IMR-90 (cell line): ENCODE data around the gene COLEC12. TPM values are rescaled to one million over a fixed set of nuclear protein-coding genes. Genes with fewer than 3 reads are reported as not detected.

Experiments used
- ATAC-seq: fragments of 200-7000 bp; cut with Tn5 transposase; 2 replicates; pipeline ENCODE4 v1.9.1; 2020; ENCODE audit warnings: low read depth, mild to moderate bottlenecking, moderate library complexity
- BruUV-seq: library from RNA; stranded (reverse); fragments of 400-500 nt; replicated peaks from 2 replicates; lab custom pipeline; 2021; lab: Mats Ljungman, UMichigan
- CTCF ChIA-PET: fragments of 300-600 bp; formaldehyde crosslinking; extraction: SDS; loops from one replicate; lab custom pipeline; 2021; ENCODE audit warnings: antibody characterized with exemption; lab: Yijun Ruan, JAX
- POLR2A ChIA-PET: fragments of 300-600 bp; sonication (Branson Sonifier 250); formaldehyde crosslinking; loops from one replicate; lab custom pipeline; 2022; ENCODE audit warnings: antibody characterized with exemption; ENCODE audit not compliant: unreplicated experiment; lab: Charles Lee
- DNase-seq: peaks from one replicate; pipeline ENCODE4 v3.0.0; 2013
- H2AFZ ChIP-seq: replicated peaks from 2 replicates; pipeline ENCODE3; 2013; ENCODE audit warnings: low read length, mild to moderate bottlenecking; ENCODE audit not compliant: poor library complexity
- H2AK5ac ChIP-seq: 2 replicates; pipeline ENCODE4 v1.6.1; 2013; ENCODE audit warnings: low read depth, low read length, inconsistent platforms
- H2AK9ac ChIP-seq: replicated peaks from 2 replicates; pipeline ENCODE3; 2013; ENCODE audit warnings: mild to moderate bottlenecking, low read depth, low read length, moderate library complexity; ENCODE audit not compliant: poor library complexity
- H2BK120ac ChIP-seq: 2 replicates; pipeline ENCODE4 v1.6.1; 2013; ENCODE audit warnings: low read depth, low read length, inconsistent platforms
- H2BK15ac ChIP-seq: 3 replicates; pipeline ENCODE4 v1.6.1; 2013; ENCODE audit warnings: low read depth, low read length, inconsistent platforms
- H2BK20ac ChIP-seq: 2 replicates; pipeline ENCODE4 v1.6.1; 2013; ENCODE audit warnings: low read depth, mild to moderate bottlenecking, inconsistent platforms, low read length, moderate library complexity
- H2BK5ac ChIP-seq: 2 replicates; pipeline ENCODE4 v1.6.1; 2013; ENCODE audit warnings: mild to moderate bottlenecking, low read depth, low read length, inconsistent platforms; ENCODE audit not compliant: poor library complexity, severe bottlenecking
- H3K14ac ChIP-seq: replicated peaks from 2 replicates; pipeline ENCODE4 v1.6.1; 2013; ENCODE audit warnings: low read depth, low read length, inconsistent platforms
- H3K18ac ChIP-seq: 2 replicates; pipeline ENCODE4 v1.6.1; 2013; ENCODE audit warnings: low read depth, low read length, control low read depth
- H3K23ac ChIP-seq: 2 replicates; pipeline ENCODE4 v1.6.1; 2013; ENCODE audit warnings: low read depth, low read length, inconsistent platforms
- H3K27ac ChIP-seq: 2 replicates; pipeline ENCODE4 v1.5.1; 2013; ENCODE audit warnings: mild to moderate bottlenecking, control low read depth, low read length; ENCODE audit not compliant: insufficient read depth
- H3K27me3 ChIP-seq: 2 replicates; pipeline ENCODE4 v1.6.1; 2013; ENCODE audit warnings: low read length; ENCODE audit not compliant: control insufficient read depth, insufficient read depth
- H3K36me3 ChIP-seq: 2 replicates; pipeline ENCODE4 v1.6.1; 2013; ENCODE audit warnings: low read length, mixed read lengths; ENCODE audit not compliant: control insufficient read depth, insufficient read depth
- H3K4ac ChIP-seq: 2 replicates; pipeline ENCODE4 v1.6.1; 2013; ENCODE audit warnings: low read depth, low read length, inconsistent platforms
- H3K4me1 ChIP-seq: 2 replicates; pipeline ENCODE4 v1.6.1; 2013; ENCODE audit warnings: low read length, mixed read lengths; ENCODE audit not compliant: control insufficient read depth, insufficient read depth
- H3K4me2 ChIP-seq: 2 replicates; pipeline ENCODE4 v1.6.1; 2013; ENCODE audit warnings: low read depth, mild to moderate bottlenecking, control low read depth, low read length, moderate library complexity
- H3K4me3 ChIP-seq: 2 replicates; pipeline ENCODE4 v1.5.1; 2013; ENCODE audit warnings: low read depth, mild to moderate bottlenecking, control low read depth, low read length, moderate library complexity; ENCODE audit not compliant: insufficient read depth
- H3K56ac ChIP-seq: 2 replicates; pipeline ENCODE4 v1.6.1; 2013; ENCODE audit warnings: low read length, inconsistent platforms; ENCODE audit not compliant: insufficient read depth; ENCODE audit errors: extremely low read depth
- H3K79me1 ChIP-seq, 2 experiments: 2 replicates each; pipeline ENCODE4 v1.6.1; 2013; ENCODE audit warnings: low read length in 2 of 2, inconsistent platforms in 1 of 2, low read depth in 1 of 2
- H3K9ac ChIP-seq: 2 replicates; pipeline ENCODE4 v1.6.1; 2013; ENCODE audit warnings: low read depth, low read length, control low read depth
- H3K9me1 ChIP-seq: 2 replicates; pipeline ENCODE4 v1.6.1; 2013; ENCODE audit warnings: low read length, inconsistent platforms; ENCODE audit not compliant: insufficient read depth
- H3K9me3 ChIP-seq: 2 replicates; pipeline ENCODE4 v1.6.1; 2013; ENCODE audit warnings: low read length; ENCODE audit not compliant: control insufficient read depth, insufficient read depth
- H4K20me1 ChIP-seq: 2 replicates; pipeline ENCODE4 v1.6.1; 2013; ENCODE audit warnings: low read length, inconsistent platforms; ENCODE audit not compliant: insufficient read depth
- H4K5ac ChIP-seq: 2 replicates; pipeline ENCODE4 v1.6.1; 2013; ENCODE audit warnings: mild to moderate bottlenecking, low read depth, low read length, control low read depth
- H4K8ac ChIP-seq, 2 experiments: 2 replicates each; pipeline ENCODE4 v1.6.1; 2013; ENCODE audit warnings: low read depth in 2 of 2, low read length in 2 of 2, control low read depth in 1 of 2, inconsistent platforms in 1 of 2
- H4K91ac ChIP-seq: 2 replicates; pipeline ENCODE4 v1.6.1; 2013; ENCODE audit warnings: low read depth, low read length, inconsistent platforms; ENCODE audit not compliant: insufficient read depth
- BHLHE40 ChIP-seq: fragments of 150-350 bp; IDR thresholded peaks from 2 replicates; pipeline ENCODE4 v1.6.1; 2016; ENCODE audit warnings: mild to moderate bottlenecking, low read depth, low read length
- CEBPB ChIP-seq: IDR thresholded peaks from 2 replicates; pipeline ENCODE4 v1.6.1; 2012; ENCODE audit warnings: low read depth, low read length, improper control_type of control experiment
- CHD1 ChIP-seq: IDR thresholded peaks from 2 replicates; pipeline ENCODE4 v1.6.1; 2012; ENCODE audit warnings: low read depth, low read length, improper control_type of control experiment
- ELK1 ChIP-seq: fragments of 150-350 bp; IDR thresholded peaks from 2 replicates; pipeline ENCODE4 v1.6.1; 2016; ENCODE audit warnings: low read depth, mild to moderate bottlenecking, low read length, moderate library complexity, borderline replicate concordance
- FOS ChIP-seq: fragments of 150-350 bp; IDR thresholded peaks from 2 replicates; pipeline ENCODE4 v1.6.1; 2016; ENCODE audit warnings: low read depth, low read length
- MAFK ChIP-seq: IDR thresholded peaks from 2 replicates; pipeline ENCODE4 v1.6.1; 2012; ENCODE audit warnings: low read depth, low read length, improper control_type of control experiment
- MAZ ChIP-seq: IDR thresholded peaks from 2 replicates; pipeline ENCODE4 v1.6.1; 2012; ENCODE audit warnings: low read depth, mild to moderate bottlenecking, low read length, improper control_type of control experiment, moderate library complexity, borderline replicate concordance
- MXI1 ChIP-seq: IDR thresholded peaks from 2 replicates; pipeline ENCODE4 v1.6.1; 2012; ENCODE audit warnings: low read depth, mild to moderate bottlenecking, low read length, moderate library complexity, borderline replicate concordance
- NFE2L2 ChIP-seq: fragments of 150-350 bp; IDR thresholded peaks from 2 replicates; pipeline ENCODE4 v1.6.1; 2016; ENCODE audit warnings: low read depth, mild to moderate bottlenecking, low read length
- RAD21 ChIP-seq: IDR thresholded peaks from 2 replicates; pipeline ENCODE4 v1.6.1; 2012; ENCODE audit warnings: low read length, improper control_type of control experiment
- RCOR1 ChIP-seq: IDR thresholded peaks from 2 replicates; pipeline ENCODE4 v1.6.1; 2012; ENCODE audit warnings: mild to moderate bottlenecking, low read length, improper control_type of control experiment; ENCODE audit not compliant: insufficient replicate concordance
- RFX5 ChIP-seq: IDR thresholded peaks from 2 replicates; pipeline ENCODE4 v1.8.0; 2012; ENCODE audit warnings: low read depth, mild to moderate bottlenecking, low read length, moderate library complexity
- SMC3 ChIP-seq: fragments of 150-350 bp; IDR thresholded peaks from 2 replicates; pipeline ENCODE4 v1.6.1; 2016; ENCODE audit warnings: low read depth, mild to moderate bottlenecking, antibody characterized with exemption, low read length, moderate library complexity
- WGBS, 2 experiments: methylation state at CpG; one replicate each; pipeline versions ENCODE4 v1.1.5 to v1.1.7; 2013; ENCODE audit warnings: missing lambda C conversion rate in 2 of 2; ENCODE audit not compliant: insufficient read length in 1 of 2; ENCODE audit errors: extremely low coverage in 2 of 2; 5-methylcytosine and 5-hydroxymethylcytosine counted together
- dilution Hi-C: fragments of 300-500 bp; cut with HindIII; formaldehyde crosslinking; loops from one replicate; pipeline ENCODE4 v1.14.3; 2018; ENCODE audit warnings: low sequenced_read_pairs; ENCODE audit not compliant: unreplicated experiment
- in situ Hi-C: fragments of 300-500 bp; cut with MboI; formaldehyde crosslinking; loops from 3 replicates; pipeline ENCODE4 v1.14.3; 2019; ENCODE audit warnings: low sequenced_read_pairs, inconsistent platforms, mixed read lengths
- intact Hi-C: fragments of 100-400 bp; cut with micrococcal nuclease; formaldehyde crosslinking; loops from 2 replicates; pipeline ENCODE4 v1.10.0; 2022
- polyA plus RNA-seq, 3 experiments: library from polyadenylated mRNA; depleted of rRNA; stranded (reverse); fragments of >200 nt; gene quantifications; 2 replicates each; pipeline ENCODE4 v1.2.3, GENCODE V29; 2012; ENCODE audit warnings: low replicate concordance in 1 of 3
- total RNA-seq: library from RNA; depleted of rRNA; stranded (reverse); fragments of >200 nt; gene quantifications from 2 replicates; pipeline ENCODE4 v1.2.3, GENCODE V29; 2012
- TF ChIP-seq, protein P1 (sequence below): conservative IDR thresholded peaks from 2 replicates; pipeline ENCODE4 v1.5.1; 2012; ENCODE audit warnings: mild to moderate bottlenecking, low read depth, low read length, improper control_type of control experiment

COLEC12 gene
- total and polyA plus RNA-seq, 2 of the 4 experiments (the other 2 are of a cell fraction): 1.0 to 2.3 TPM

GRCh38 chr18:524466-524865 is 24.0 kb upstream of the COLEC12 start (continued):
- TF ChIP-seq RCOR1 (no peak), ELK1 (no peak)

DNA sequence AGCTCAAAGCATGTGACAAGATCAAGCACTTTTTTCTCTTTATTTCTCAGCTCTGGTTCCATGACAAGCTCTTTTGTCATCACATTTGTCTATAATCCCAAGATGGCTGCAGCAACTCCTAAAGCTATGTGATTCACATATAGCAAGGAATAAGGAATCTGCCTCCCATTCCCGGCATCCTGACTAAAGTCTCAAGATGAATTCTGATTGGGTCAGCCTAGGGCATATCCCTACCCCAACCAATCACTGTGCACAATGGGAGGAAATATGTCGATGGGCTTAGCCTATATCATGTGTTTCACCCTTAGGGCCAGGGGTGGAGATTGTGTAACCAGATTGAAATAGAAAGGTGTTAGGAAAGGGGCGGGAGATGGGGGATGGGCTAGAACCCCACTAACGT is 23.1 kb upstream of the COLEC12 start:
- no TSS peak for BruUV-seq
- Histone ChIP-seq H4K8ac (no peak overlapping the region), H3K4me1 (peaks cover 12% of the 10 kb centered on the region), H3K9ac (no peak overlapping the region), H2BK15ac (no peak overlapping the region), H2AFZ (no peak overlapping the region), H3K56ac (no peak overlapping the region), H3K36me3 (no peaks in the 10 kb centered on the region), H3K79me1 (no peaks in the 10 kb centered on the region), H3K9me3 (no peaks in the 10 kb centered on the region), H4K20me1 (no peaks in the 10 kb centered on the region), H2BK20ac (no peak overlapping the region), H4K91ac (no peak overlapping the region), H3K14ac (no peak overlapping the region), H3K23ac (no peak overlapping the region), H3K27ac (no peak overlapping the region), H3K4me3 (no peak overlapping the region), H3K27me3 (peaks cover 1% of the 10 kb centered on the region; the same call in 1 of the 2 replicates), H3K9me1 (peaks cover 6% of the 10 kb centered on the region; the same call in 1 of the 2 replicates), H2BK120ac (no peak overlapping the region), H2BK5ac (no peak overlapping the region), H2AK9ac (no peak overlapping the region), H3K4ac (no peak overlapping the region), H3K18ac (no peak overlapping the region), H2AK5ac (no peak overlapping the region), H4K5ac (no peak overlapping the region), H3K4me2 (no peak overlapping the region)
- intact Hi-C loops: no loop called here
- DNase-seq: no peak
- dilution Hi-C loops: no loop called here
- CTCF ChIA-PET: no interaction called here
- in situ Hi-C loops: no loop called here
- ATAC-seq: no peak
- no CpG with 5 or more reads among the region's 4 CpGs for WGBS, 2 experiments
- POLR2A ChIA-PET: no interaction called here
- TF ChIP-seq MXI1: no peak
- no peak for TF ChIP-seq MAFK
- no peak for TF ChIP-seq RAD21
- no peak for TF ChIP-seq RFX5
- no peak for TF ChIP-seq CHD1
- TF ChIP-seq FOS: no peak
- TF ChIP-seq CEBPB: no peak
- TF ChIP-seq, protein P1, sequence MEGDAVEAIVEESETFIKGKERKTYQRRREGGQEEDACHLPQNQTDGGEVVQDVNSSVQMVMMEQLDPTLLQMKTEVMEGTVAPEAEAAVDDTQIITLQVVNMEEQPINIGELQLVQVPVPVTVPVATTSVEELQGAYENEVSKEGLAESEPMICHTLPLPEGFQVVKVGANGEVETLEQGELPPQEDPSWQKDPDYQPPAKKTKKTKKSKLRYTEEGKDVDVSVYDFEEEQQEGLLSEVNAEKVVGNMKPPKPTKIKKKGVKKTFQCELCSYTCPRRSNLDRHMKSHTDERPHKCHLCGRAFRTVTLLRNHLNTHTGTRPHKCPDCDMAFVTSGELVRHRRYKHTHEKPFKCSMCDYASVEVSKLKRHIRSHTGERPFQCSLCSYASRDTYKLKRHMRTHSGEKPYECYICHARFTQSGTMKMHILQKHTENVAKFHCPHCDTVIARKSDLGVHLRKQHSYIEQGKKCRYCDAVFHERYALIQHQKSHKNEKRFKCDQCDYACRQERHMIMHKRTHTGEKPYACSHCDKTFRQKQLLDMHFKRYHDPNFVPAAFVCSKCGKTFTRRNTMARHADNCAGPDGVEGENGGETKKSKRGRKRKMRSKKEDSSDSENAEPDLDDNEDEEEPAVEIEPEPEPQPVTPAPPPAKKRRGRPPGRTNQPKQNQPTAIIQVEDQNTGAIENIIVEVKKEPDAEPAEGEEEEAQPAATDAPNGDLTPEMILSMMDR: no peak
- no peak for TF ChIP-seq ELK1
- TF ChIP-seq BHLHE40: no peak
- no peak for TF ChIP-seq RCOR1
- no peak for TF ChIP-seq NFE2L2
- no peak for TF ChIP-seq MAZ
- no peak for TF ChIP-seq SMC3
